GM12891 (cell line): ENCODE data around the gene NRG4.

Source experiments
- PAX5 ChIP-seq: IDR thresholded peaks from 2 replicates; pipeline ENCODE4 v1.6.1; 2011; ENCODE audit warnings: low read length, moderate library complexity, mild to moderate bottlenecking; ENCODE audit not compliant: insufficient read depth, severe bottlenecking
- POLR2A ChIP-seq: IDR thresholded peaks from 2 replicates; pipeline ENCODE4 v1.6.1; 2011; ENCODE audit warnings: low read depth, low read length, control low read depth
- POLR2AphosphoS5 ChIP-seq: IDR thresholded peaks from 2 replicates; pipeline ENCODE4 v1.6.1; 2011; ENCODE audit warnings: low read depth, low read length, control low read depth
- SPI1 ChIP-seq: IDR thresholded peaks from 2 replicates; pipeline ENCODE4 v1.6.1; 2011; ENCODE audit warnings: low read depth, low read length, control low read depth

GRCh38 chr15:76059320-76060117, 47.3 kb upstream of the NRG4 start, which contains the start of gene TMEM266:
- TF ChIP-seq POLR2A (no peak), POLR2AphosphoS5 (no peak), SPI1 (no peak), PAX5 (no peak)
